Type B pancreatic cell (in vitro differentiated cells): ENCODE data around the gene AGPAT3. TPM values are rescaled to one million over a fixed set of nuclear protein-coding genes. Genes with fewer than 3 reads are reported as not detected.
A peak's percentile ranks its signal among the peaks of the same experiment; 100 is the strongest.

Experiments used
- DNase-seq: peaks from one replicate; pipeline ENCODE4 v3.0.0; 2021; ENCODE audit warnings: mixed read lengths; ENCODE audit not compliant: unreplicated experiment; ENCODE audit errors: extremely low spot score
- H3K27ac Mint-ChIP-seq: 2 replicates; pipeline ENCODE4 v1.8.0; 2021; ENCODE audit warnings: mild to moderate bottlenecking, mixed read lengths
- H3K27me3 Mint-ChIP-seq: 2 replicates; pipeline ENCODE4 v1.8.0; 2021; ENCODE audit warnings: mixed read lengths
- H3K36me3 Mint-ChIP-seq: 2 replicates; pipeline ENCODE4 v1.8.0; 2021; ENCODE audit warnings: mixed read lengths
- H3K4me1 Mint-ChIP-seq: one replicate; pipeline ENCODE4 v1.8.0; 2021; ENCODE audit warnings: mixed read lengths; ENCODE audit not compliant: unreplicated experiment
- H3K4me3 Mint-ChIP-seq: 2 replicates; pipeline ENCODE4 v1.8.0; 2021; ENCODE audit warnings: mild to moderate bottlenecking, mixed read lengths
- H3K9me3 Mint-ChIP-seq: 2 replicates; pipeline ENCODE4 v1.8.0; 2021; ENCODE audit warnings: mixed read lengths
- total RNA-seq: library from RNA; stranded (reverse); gene quantifications from 2 replicates; pipeline ENCODE4 v1.2.1, GENCODE V29; 2021; ENCODE audit warnings: low replicate concordance
- TF ChIP-seq, protein P1 (sequence below): fragments of 200-600 bp; sonication (generic); conservative IDR thresholded peaks from 2 replicates; pipeline ENCODE4 v1.5.0; 2021; ENCODE audit warnings: antibody characterized with exemption, mild to moderate bottlenecking

The AGPAT3 gene
- total RNA-seq, 1 donor from 2014 or later = 59.2 TPM

- Mint-ChIP-seq H3K4me3 (no peak overlapping the region), H3K27ac (peak overlapping the region; percentile 14), H3K4me1 (peaks cover 46% of the 10 kb centered on the region), H3K36me3 (peaks cover 7% of the 10 kb centered on the region), H3K9me3 (peaks cover 2% of the 10 kb centered on the region), H3K27me3 (no peaks in the 10 kb centered on the region)
- no peak for DNase-seq
- TF ChIP-seq, protein P1, sequence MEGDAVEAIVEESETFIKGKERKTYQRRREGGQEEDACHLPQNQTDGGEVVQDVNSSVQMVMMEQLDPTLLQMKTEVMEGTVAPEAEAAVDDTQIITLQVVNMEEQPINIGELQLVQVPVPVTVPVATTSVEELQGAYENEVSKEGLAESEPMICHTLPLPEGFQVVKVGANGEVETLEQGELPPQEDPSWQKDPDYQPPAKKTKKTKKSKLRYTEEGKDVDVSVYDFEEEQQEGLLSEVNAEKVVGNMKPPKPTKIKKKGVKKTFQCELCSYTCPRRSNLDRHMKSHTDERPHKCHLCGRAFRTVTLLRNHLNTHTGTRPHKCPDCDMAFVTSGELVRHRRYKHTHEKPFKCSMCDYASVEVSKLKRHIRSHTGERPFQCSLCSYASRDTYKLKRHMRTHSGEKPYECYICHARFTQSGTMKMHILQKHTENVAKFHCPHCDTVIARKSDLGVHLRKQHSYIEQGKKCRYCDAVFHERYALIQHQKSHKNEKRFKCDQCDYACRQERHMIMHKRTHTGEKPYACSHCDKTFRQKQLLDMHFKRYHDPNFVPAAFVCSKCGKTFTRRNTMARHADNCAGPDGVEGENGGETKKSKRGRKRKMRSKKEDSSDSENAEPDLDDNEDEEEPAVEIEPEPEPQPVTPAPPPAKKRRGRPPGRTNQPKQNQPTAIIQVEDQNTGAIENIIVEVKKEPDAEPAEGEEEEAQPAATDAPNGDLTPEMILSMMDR = no peak
Observed at GRCh38 chr21:43917515-43918384, 52.7 kb downstream of the AGPAT3 start.

DNA sequence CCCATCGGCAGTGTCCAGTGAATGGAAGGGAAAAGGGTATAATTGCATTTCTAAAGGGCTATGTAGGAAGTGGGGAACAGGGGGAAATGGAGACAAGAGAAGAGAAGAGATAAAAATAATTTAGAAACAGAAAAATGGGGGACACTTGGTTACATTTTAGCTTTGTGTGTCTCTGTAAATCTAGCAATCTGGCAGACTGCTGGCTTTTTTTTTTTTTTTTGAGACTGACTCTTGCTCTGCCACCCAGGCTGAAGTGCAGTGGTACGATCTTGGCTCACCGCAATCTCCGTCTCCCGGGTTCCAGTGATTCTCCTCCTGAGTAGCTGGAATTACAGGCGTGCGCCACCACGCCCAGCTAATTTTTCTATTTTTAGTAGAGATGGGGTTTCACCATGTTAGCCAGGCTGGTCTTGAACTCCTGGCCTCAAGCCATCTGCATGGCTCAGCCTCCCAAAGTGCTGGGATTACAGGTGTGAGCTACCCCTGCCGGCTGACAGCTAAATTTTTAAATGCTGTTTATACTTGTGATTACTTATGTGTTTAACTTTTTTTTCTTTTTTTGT, 53.4 kb downstream of the AGPAT3 start:
- Mint-ChIP-seq H3K36me3 (peaks cover 5% of the 10 kb centered on the region), H3K27ac (no peak overlapping the region), H3K4me1 (peaks cover 49% of the 10 kb centered on the region), H3K27me3 (no peaks in the 10 kb centered on the region), H3K4me3 (no peak overlapping the region), H3K9me3 (no peaks in the 10 kb centered on the region)
- TF ChIP-seq, protein P1 = no peak
- DNase-seq = no peak

GRCh38 chr21:43919283-43919682, 54.3 kb downstream of the AGPAT3 start:
- H3K4me1 Mint-ChIP-seq = peaks cover 48% of the 10 kb centered on the region
- H3K4me3 Mint-ChIP-seq = no peak overlapping the region
- peaks cover 5% of the 10 kb centered on the region for H3K36me3 Mint-ChIP-seq
- H3K27ac Mint-ChIP-seq = no peak overlapping the region
- H3K27me3 Mint-ChIP-seq = no peaks in the 10 kb centered on the region
- H3K9me3 Mint-ChIP-seq = no peaks in the 10 kb centered on the region
- TF ChIP-seq, protein P1 = no peak
- DNase-seq = no peak

GRCh38 chr21:43919871-43920801, 55.1 kb downstream of the AGPAT3 start:
- Mint-ChIP-seq H3K4me3 (no peak overlapping the region), H3K27ac (no peak overlapping the region), H3K4me1 (peaks cover 55% of the 10 kb centered on the region), H3K27me3 (no peaks in the 10 kb centered on the region), H3K36me3 (peaks cover 5% of the 10 kb centered on the region), H3K9me3 (no peaks in the 10 kb centered on the region)
- TF ChIP-seq, protein P1 = no peak
- no peak for DNase-seq

DNA sequence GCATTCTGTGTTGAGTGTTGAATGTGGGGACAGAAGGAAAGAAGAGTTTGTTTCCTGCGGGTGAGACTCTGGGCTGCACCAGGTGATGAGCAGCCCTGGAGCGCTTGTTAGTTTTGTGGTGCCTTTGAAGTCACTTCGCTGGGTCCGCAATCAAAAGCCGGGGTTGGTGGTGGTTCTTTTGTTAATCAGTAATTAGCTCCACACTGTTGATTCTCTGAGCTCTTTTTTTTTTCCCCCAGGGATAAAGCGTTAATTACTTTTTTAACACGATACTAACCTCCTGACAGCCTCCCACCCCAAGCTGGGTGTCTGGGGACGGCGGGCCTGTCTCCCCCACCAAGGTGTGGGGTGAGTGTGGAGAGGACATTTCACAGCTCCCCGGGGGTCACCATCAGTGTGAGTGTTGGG, 56.6 kb downstream of the AGPAT3 start:
- TF ChIP-seq, protein P1 = no peak
- H3K27ac Mint-ChIP-seq = peak overlapping the region; percentile 46
- peaks cover 54% of the 10 kb centered on the region for H3K4me1 Mint-ChIP-seq
- H3K36me3 Mint-ChIP-seq = peaks cover 5% of the 10 kb centered on the region
- no peaks in the 10 kb centered on the region for H3K27me3 Mint-ChIP-seq
- peak overlapping the region; percentile 2 for H3K4me3 Mint-ChIP-seq
- DNase-seq = no peak
- H3K9me3 Mint-ChIP-seq = no peaks in the 10 kb centered on the region
